LNCAP (cell line): ENCODE measurements around the gene SOCS6.

Experiments
- CTCF ChIP-seq: fragments of 450-650 bp; IDR thresholded peaks from 2 replicates; pipeline ENCODE4 v1.5.1; 2017; ENCODE audit warnings: mild to moderate bottlenecking

The SOCS6 gene

GRCh38 chr18:70314151-70314782 is 25.4 kb downstream of the SOCS6 start:
- TF ChIP-seq CTCF: no peak

GRCh38 chr18:70319187-70319586 is 30.3 kb downstream of the SOCS6 start:
- no peak for TF ChIP-seq CTCF

GRCh38 chr18:70321616-70322015 is 32.8 kb downstream of the SOCS6 start:
- TF ChIP-seq CTCF: no peak

GRCh38 chr18:70322385-70322784 is 33.5 kb downstream of the SOCS6 start:
- TF ChIP-seq CTCF: no peak

- no peak for TF ChIP-seq CTCF
Observed at GRCh38 chr18:70322928-70323327, 34.1 kb downstream of the SOCS6 start.

- no peak for TF ChIP-seq CTCF
Observed at GRCh38 chr18:70324897-70325296, 36.1 kb downstream of the SOCS6 start.

GRCh38 chr18:70326255-70326654 is 37.4 kb downstream of the SOCS6 start:
- no peak for TF ChIP-seq CTCF

- TF ChIP-seq CTCF: no peak
Observed at GRCh38 chr18:70328169-70328568, 39.3 kb downstream of the SOCS6 start.
